Measurements from ENCODE around the gene UCK2.

GRCh38 chr1:165885305-165885694 lies 57.9 kb downstream of the UCK2 start:
- TF ChIP-seq CTCF (IDR thresholded peaks at IDR 0.05; ENCODE audit: low read depth, low read length) (no peak), EZH2phosphoT487 (IDR thresholded peaks at IDR 0.05; ENCODE audit: low read depth) (no peak)
